ENCODE data around the gene GYPB.
A peak's percentile ranks its signal among the peaks of the same experiment; 100 is the strongest.
"Not testable (repeated sequence)": the region's sequence is repeated elsewhere in the genome, so short reads cannot be mapped to it uniquely, and the experiment has no call there.

Gene GYPB

DNA sequence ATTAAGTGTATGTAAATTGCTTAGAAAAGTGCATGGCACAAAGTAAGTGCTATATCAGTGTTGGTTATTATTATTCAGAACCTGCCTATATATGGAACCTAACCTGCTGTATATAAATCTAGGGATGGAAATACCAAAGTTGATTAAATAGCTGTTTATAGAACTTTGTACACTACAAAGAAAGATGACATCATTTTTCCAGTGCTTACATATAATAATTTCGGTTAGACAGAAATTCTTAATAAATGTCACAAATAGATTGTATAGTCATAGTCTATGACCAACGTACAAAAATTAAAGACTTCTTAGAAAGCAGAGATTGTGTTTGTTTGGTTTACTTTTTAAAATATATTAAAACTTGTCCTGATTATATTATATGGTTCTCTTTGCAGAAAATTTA is 4.4 kb downstream of the GYPB start:
- Histone ChIP-seq H3K27ac (ENCODE audit: extremely low read depth, low read depth, low read length) (no peak overlapping the region), H3K36me3 (ENCODE audit: control insufficient read depth in 2 of 2, insufficient read depth in 1 of 2, low read length in 2 of 2) (no peaks in the 10 kb centered on the region), H3K9me3 (ENCODE audit: control insufficient read depth, insufficient read depth, low read depth, low read length) (no peaks in the 10 kb centered on the region), H3K4me1 (ENCODE audit: control insufficient read depth, insufficient read depth, low read length) (no peaks in the 10 kb centered on the region), H3K4me3 (ENCODE audit: low read depth, low read length) (no peak overlapping the region)
- TF ChIP-seq, protein P1, sequence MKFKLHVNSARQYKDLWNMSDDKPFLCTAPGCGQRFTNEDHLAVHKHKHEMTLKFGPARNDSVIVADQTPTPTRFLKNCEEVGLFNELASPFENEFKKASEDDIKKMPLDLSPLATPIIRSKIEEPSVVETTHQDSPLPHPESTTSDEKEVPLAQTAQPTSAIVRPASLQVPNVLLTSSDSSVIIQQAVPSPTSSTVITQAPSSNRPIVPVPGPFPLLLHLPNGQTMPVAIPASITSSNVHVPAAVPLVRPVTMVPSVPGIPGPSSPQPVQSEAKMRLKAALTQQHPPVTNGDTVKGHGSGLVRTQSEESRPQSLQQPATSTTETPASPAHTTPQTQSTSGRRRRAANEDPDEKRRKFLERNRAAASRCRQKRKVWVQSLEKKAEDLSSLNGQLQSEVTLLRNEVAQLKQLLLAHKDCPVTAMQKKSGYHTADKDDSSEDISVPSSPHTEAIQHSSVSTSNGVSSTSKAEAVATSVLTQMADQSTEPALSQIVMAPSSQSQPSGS (tag by site-specific recombination; IDR thresholded peaks at IDR 0.05; ENCODE audit: low read depth) = peak; percentile 26; the same call in 1 of the 2 replicates
- TF ChIP-seq, protein P2, sequence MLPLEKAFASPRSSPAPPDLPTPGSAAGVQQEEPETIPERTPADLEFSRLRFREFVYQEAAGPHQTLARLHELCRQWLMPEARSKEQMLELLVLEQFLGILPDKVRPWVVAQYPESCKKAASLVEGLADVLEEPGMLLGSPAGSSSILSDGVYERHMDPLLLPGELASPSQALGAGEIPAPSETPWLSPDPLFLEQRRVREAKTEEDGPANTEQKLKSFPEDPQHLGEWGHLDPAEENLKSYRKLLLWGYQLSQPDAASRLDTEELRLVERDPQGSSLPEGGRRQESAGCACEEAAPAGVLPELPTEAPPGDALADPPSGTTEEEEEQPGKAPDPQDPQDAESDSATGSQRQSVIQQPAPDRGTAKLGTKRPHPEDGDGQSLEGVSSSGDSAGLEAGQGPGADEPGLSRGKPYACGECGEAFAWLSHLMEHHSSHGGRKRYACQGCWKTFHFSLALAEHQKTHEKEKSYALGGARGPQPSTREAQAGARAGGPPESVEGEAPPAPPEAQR (tag by site-specific recombination; IDR thresholded peaks at IDR 0.05) = no peak
- POLR2A ChIA-PET = no interaction called here
- CTCF ChIA-PET = no interaction called here

DNA sequence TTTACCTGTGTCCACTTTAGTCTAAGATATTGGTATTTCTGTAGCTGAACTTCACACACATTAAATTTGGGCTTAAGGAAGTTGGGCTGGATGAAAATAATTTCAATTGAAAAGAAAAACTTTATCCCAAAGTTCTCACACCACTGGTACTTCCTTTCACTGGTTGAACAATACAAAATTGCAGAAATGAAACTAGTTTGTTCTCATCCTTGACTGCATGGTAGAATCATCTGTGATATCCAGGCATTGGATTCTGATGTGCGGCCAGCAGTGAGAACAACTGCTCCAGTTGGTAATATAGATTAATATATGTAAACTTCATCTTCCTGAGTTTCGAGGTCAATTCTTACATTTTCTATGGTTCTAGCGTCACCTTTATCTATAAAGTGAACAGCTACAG is 10.6 kb downstream of the GYPB start:
- H3K36me3 ChIP-seq (ENCODE audit: control insufficient read depth in 2 of 2, insufficient read depth in 1 of 2, low read length in 2 of 2); H3K27ac ChIP-seq (ENCODE audit: extremely low read depth, low read depth, low read length); POLR2A ChIA-PET; CTCF ChIA-PET; H3K4me3 ChIP-seq (ENCODE audit: low read depth, low read length); H3K4me1 ChIP-seq (ENCODE audit: control insufficient read depth, insufficient read depth, low read length); H3K9me3 ChIP-seq (ENCODE audit: control insufficient read depth, insufficient read depth, low read depth, low read length): not testable (repeated sequence)

DNA sequence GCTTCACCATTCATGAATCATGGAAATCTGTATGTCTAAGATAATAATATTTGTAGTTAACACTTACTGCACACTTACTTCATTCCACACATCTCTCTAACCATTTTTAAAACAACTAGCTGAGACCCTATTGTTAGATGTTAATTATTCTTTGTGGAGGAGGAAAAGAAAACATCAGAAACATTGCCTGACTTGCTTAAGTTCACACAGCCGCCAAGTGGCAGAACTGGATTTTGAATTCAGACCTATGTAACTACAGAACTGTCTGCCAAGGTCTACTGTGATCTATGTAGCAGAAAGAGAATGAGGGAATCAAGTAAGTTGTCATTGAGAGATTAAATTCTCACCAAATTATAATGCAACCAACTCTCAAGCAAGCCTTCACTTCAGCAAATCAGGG is 11.2 kb downstream of the GYPB start:
- H3K27ac ChIP-seq (ENCODE audit: extremely low read depth, low read depth, low read length); H3K4me3 ChIP-seq (ENCODE audit: low read depth, low read length); POLR2A ChIA-PET; CTCF ChIA-PET; H3K9me3 ChIP-seq (ENCODE audit: control insufficient read depth, insufficient read depth, low read depth, low read length); H3K4me1 ChIP-seq (ENCODE audit: control insufficient read depth, insufficient read depth, low read length); H3K36me3 ChIP-seq (ENCODE audit: control insufficient read depth in 2 of 2, insufficient read depth in 1 of 2, low read length in 2 of 2): not testable (repeated sequence)

DNA sequence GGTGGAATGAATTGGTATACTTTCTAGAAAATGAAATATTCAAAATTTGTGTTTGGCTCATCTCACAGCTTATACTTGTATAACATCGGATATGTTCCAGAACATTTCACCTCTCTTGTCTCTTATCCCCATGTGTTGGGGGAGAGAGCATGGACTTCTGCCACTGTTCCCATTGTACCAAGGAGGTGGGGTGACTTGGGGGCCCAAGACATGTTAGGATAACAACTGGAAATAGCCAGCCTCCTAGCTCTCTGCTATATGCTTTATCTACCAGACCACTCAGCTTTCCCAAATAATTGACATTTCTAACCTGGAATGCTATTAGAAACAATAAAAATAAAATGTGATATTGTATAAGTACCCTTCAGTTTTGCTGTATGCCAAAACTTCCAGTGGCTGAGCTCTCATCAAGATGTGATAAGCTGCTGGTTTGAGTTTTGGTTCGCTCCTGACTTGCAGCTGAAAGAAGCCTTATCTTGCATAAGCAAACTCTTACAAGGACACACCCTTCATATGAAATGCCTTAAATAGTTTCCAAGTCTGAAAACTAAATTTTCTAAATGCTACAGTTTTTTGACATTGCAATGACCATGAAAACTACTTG is 12.9 kb downstream of the GYPB start:
- H3K9me3 ChIP-seq (ENCODE audit: control insufficient read depth, insufficient read depth, low read depth, low read length); CTCF ChIA-PET; H3K4me1 ChIP-seq (ENCODE audit: control insufficient read depth, insufficient read depth, low read length); H3K27ac ChIP-seq (ENCODE audit: extremely low read depth, low read depth, low read length); H3K4me3 ChIP-seq (ENCODE audit: low read depth, low read length); H3K36me3 ChIP-seq (ENCODE audit: control insufficient read depth in 2 of 2, insufficient read depth in 1 of 2, low read length in 2 of 2); POLR2A ChIA-PET: not testable (repeated sequence)

DNA sequence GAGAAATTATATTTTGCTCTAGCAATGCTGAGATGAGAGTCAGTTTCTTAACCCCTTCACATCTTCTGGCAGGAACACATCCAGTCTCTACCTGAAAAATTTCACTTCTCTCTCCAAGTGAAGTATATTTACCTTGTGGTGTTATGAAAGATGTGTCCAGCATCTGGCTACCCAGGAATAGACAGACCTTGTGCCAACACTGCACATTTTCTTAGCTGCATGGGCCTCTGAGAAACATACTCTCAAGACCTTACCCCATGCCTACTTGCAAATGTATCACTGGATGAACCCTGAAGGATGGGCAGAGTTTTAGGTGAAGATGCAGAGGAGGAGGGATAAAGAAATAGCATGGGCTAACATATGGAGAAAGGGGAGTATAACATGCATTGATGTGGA is 13.6 kb downstream of the GYPB start:
- H3K27ac ChIP-seq (ENCODE audit: extremely low read depth, low read depth, low read length); CTCF ChIA-PET; H3K36me3 ChIP-seq (ENCODE audit: control insufficient read depth in 2 of 2, insufficient read depth in 1 of 2, low read length in 2 of 2); H3K9me3 ChIP-seq (ENCODE audit: control insufficient read depth, insufficient read depth, low read depth, low read length); H3K4me1 ChIP-seq (ENCODE audit: control insufficient read depth, insufficient read depth, low read length); H3K4me3 ChIP-seq (ENCODE audit: low read depth, low read length); POLR2A ChIA-PET: not testable (repeated sequence)

DNA sequence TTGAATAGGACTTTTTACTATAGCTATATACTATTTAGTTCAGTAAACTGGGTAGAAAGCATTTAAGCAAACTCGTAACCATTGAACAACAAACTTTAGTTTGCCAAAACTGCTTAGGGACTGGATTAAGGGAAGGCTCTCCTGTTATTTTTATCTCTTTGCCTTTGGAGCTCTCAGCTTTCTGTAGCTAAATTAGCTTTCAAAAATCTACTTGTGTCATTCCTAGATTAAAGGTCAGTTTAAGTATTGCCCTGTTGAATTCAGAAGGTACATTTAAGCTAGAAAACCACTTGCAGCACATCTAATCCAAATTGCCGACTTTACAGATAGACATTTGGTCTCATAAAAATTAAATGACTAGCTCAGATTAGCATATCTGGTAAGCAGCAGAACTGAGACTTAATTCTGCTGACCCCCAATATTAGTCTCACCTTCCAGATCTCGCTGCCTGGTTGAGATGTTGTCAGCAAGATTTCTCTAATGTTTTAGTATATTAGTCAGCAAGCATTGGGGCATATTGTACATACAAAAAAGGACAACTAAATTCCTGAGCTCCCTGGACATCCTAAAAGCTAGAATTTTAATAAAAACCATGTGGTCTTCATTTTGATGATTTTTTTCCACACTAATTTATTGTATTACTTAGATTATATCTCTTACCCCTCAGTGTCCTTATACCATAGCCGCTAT is 14.2 kb downstream of the GYPB start:
- H3K36me3 ChIP-seq (ENCODE audit: control insufficient read depth in 2 of 2, insufficient read depth in 1 of 2, low read length in 2 of 2); H3K4me1 ChIP-seq (ENCODE audit: control insufficient read depth, insufficient read depth, low read length); H3K4me3 ChIP-seq (ENCODE audit: low read depth, low read length); H3K9me3 ChIP-seq (ENCODE audit: control insufficient read depth, insufficient read depth, low read depth, low read length); POLR2A ChIA-PET; CTCF ChIA-PET; H3K27ac ChIP-seq (ENCODE audit: extremely low read depth, low read depth, low read length): not testable (repeated sequence)

DNA sequence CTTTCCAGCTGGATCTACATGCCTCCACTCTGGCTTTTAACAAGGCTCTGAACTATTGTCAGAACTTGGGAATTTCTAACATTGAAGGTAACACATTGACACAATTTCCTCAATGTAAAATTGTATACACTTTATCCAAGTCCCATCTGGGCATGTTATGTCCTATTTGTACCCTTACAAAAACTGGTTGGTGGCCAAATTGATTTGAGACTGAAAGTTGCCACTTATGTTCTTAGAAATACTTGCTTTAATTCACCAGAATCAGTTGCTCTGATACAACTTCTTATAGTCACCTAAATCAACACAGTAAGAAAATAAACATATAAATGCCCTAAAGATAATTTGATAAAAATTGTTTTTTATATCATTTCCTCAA is 15.3 kb downstream of the GYPB start:
- H3K9me3 ChIP-seq (ENCODE audit: control insufficient read depth, insufficient read depth, low read depth, low read length); H3K4me3 ChIP-seq (ENCODE audit: low read depth, low read length); H3K36me3 ChIP-seq (ENCODE audit: control insufficient read depth in 2 of 2, insufficient read depth in 1 of 2, low read length in 2 of 2); H3K4me1 ChIP-seq (ENCODE audit: control insufficient read depth, insufficient read depth, low read length); H3K27ac ChIP-seq (ENCODE audit: extremely low read depth, low read depth, low read length); CTCF ChIA-PET; POLR2A ChIA-PET: not testable (repeated sequence)

DNA sequence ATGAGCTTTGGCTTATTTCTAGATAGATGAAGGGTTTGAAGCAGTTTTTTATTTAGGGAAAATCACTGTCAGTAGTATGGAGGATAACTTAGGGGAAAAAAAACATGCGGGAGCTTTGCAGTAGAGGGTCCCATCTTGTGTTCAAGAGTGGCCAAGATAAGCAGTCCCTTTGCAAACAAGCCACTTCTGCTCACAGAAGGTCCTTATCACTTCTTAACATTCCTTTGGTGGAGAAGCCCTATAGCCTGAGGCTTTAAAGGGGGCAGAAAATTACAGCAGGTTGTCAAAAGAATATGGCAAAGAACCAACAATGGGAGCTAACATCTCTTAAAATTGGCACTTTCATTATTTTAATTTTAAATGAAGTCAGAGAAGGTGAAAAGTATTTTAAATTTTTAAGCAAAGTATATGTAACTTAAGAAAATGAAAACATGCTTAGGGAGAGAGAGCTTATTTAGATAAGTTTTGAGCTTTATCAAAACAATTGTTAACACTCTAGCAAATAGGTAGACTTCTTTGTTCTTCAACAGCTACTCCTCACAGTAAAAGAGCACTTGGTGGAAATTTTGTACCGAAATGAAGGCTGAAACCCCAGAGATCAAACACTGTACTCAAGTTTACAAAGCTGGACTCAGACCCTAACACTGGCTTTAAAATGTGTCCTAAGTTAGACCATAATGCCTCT is 15.8 kb downstream of the GYPB start:
- H3K9me3 ChIP-seq (ENCODE audit: control insufficient read depth, insufficient read depth, low read depth, low read length); CTCF ChIA-PET: not testable (repeated sequence)

DNA sequence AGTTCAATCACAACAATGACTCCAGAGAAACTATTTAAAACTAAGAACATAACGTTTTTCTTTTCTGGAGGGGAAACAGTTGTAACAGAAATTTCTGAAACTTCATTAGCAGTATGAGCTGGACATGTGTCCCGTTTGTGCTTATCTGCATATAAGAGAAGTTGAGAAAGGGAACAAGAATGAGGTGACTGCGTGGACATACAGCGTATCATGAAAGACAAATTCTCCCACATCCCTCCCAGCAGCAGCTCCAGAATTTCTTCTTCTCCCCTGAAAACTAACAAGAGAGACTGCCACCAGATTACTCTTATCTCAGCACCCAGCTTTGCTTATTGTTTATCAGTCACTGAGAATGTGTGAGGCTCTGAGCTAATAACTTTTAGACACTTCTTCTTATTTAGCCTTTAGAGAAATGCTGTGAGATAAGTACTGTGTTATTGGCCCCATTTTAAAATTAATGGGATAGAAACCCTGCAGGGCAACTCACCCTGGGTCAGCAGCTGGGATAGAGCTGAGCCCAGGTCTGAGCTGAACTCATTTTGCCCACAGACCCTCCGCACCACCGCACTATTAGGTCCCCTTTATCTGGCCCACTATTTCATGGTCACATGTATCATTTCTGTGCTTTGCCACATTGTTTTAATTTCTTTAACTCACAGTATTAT is 18.7 kb downstream of the GYPB start:
- H3K27ac ChIP-seq (ENCODE audit: extremely low read depth, low read depth, low read length); CTCF ChIA-PET; H3K4me1 ChIP-seq (ENCODE audit: control insufficient read depth, insufficient read depth, low read length); H3K36me3 ChIP-seq (ENCODE audit: control insufficient read depth in 2 of 2, insufficient read depth in 1 of 2, low read length in 2 of 2); H3K9me3 ChIP-seq (ENCODE audit: control insufficient read depth, insufficient read depth, low read depth, low read length); H3K4me3 ChIP-seq (ENCODE audit: low read depth, low read length); POLR2A ChIA-PET: not testable (repeated sequence)

More for the DNA sequence above, 15.8 kb downstream of the GYPB start:
- H3K36me3 ChIP-seq (ENCODE audit: control insufficient read depth in 2 of 2, insufficient read depth in 1 of 2, low read length in 2 of 2); H3K27ac ChIP-seq (ENCODE audit: extremely low read depth, low read depth, low read length); H3K4me3 ChIP-seq (ENCODE audit: low read depth, low read length); H3K4me1 ChIP-seq (ENCODE audit: control insufficient read depth, insufficient read depth, low read length); POLR2A ChIA-PET: not testable (repeated sequence)
